ENCODE data around the gene PLAAT4. TPM values are rescaled to one million over a fixed set of nuclear protein-coding genes. Genes with fewer than 3 reads are reported as not detected.

The PLAAT4 gene
- total and polyA plus RNA-seq, 4 experiments from 2014 or later, result 152 to 416 (median 277) TPM

DNA sequence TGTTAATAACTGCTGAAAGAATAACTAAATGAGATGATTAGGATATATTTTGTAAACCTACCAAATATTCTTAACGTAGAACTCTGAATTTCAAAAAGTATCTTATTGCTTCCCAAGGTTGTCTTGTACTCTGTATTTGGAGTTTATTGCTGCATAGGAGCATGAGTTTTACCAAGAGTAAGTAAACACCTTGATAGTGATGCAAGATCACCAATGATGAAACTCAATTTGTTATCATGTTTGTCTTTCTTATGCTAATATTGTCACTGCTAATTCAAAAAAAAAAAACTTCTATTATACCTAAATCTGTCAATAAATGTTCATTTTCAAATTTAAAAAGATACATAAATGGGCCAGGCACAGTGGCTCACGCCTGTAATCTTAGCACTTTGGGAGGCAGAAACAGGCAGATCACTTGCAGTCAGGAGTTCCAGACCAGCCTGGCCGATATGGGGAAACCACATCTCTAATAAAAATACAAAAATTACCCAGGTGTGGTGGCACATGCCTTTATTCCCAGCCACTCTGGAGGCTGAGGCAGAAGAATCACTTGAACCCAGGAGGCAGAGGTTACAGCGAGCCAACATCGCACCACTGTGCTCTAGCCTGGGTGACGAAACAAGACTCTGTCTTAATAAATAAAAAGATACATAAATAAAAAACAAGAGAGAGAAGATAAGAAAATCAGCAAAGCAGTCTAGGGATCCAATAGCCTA, 50.0 kb downstream of the PLAAT4 start:
- Mint-ChIP-seq H3K27me3 (no peaks in the 10 kb centered on the region), H3K27ac (no peak overlapping the region), H3K4me1 (peaks cover 11 to 12% (median 11%) of the 10 kb centered on the region in 4 donors), H3K36me3 (peaks cover 14 to 16% of the 10 kb centered on the region in 2 donors), H3K4me3 (no peak overlapping the region), H3K9me3 (peaks cover under 1 to 13% (median 6%) of the 10 kb centered on the region in 8 donors)
- intact Hi-C loops (cut with micrococcal nuclease), result no loop called here
- H3K27me3 ChIP-seq (ENCODE audit: insufficient read depth, low read length), result no peaks in the 10 kb centered on the region
- no peaks in the 10 kb centered on the region for H3K9me3 ChIP-seq (ENCODE audit: control insufficient read depth in 1 of 2, low read length in 2 of 2)
- H3K4me3 ChIP-seq (ENCODE audit: low read length in 2 of 2), result no peak overlapping the region
- no peak for DNase-seq
- H3K4me1 ChIP-seq (ENCODE audit: insufficient read depth, low read length), result peaks cover 9% of the 10 kb centered on the region
- no peaks in the 10 kb centered on the region for H3K36me3 ChIP-seq (ENCODE audit: insufficient read depth, low read length)
- POLR2A ChIA-PET (ENCODE audit: partially characterized antibody), result no interaction called here
- H3K27ac ChIP-seq (ENCODE audit: low read depth, low read length), result no peak overlapping the region
- CTCF ChIA-PET (ENCODE audit: partially characterized antibody), result interaction anchor here (0.7 to 0.9 kb wide), 2 partner anchors 12 to 25 kb away, joined by 3 to 4 read pairs; no protein-coding TSS in a partner anchor

GRCh38 chr11:63589000-63589399, 52.4 kb downstream of the PLAAT4 start:
- Histone ChIP-seq H3K27me3 (ENCODE audit: insufficient read depth, low read length) (no peaks in the 10 kb centered on the region), H3K27ac (ENCODE audit: low read depth, low read length) (no peak overlapping the region)

GRCh38 chr11:63590024-63590788, 53.6 kb downstream of the PLAAT4 start:
- Histone ChIP-seq H3K9me3 (ENCODE audit: control insufficient read depth in 1 of 2, low read length in 2 of 2) (no peaks in the 10 kb centered on the region), H3K27ac (ENCODE audit: low read depth, low read length) (no peak overlapping the region), H3K36me3 (ENCODE audit: insufficient read depth, low read length) (no peaks in the 10 kb centered on the region), H3K4me1 (ENCODE audit: insufficient read depth, low read length) (no peaks in the 10 kb centered on the region), H3K4me3 (ENCODE audit: low read length in 2 of 2) (no peak overlapping the region), H3K27me3 (ENCODE audit: insufficient read depth, low read length) (no peaks in the 10 kb centered on the region)
- Mint-ChIP-seq H3K9me3 (peaks cover 0 to 5% (median 0%) of the 10 kb centered on the region in 8 donors), H3K36me3 (peaks cover 8 to 11% of the 10 kb centered on the region in 2 donors), H3K4me3 (no peak overlapping the region), H3K27me3 (no peaks in the 10 kb centered on the region), H3K4me1 (peaks cover 0 to 2% (median 0%) of the 10 kb centered on the region in 4 donors), H3K27ac (peak overlapping the region in 1 of 7 donors; percentile 19)
- POLR2A ChIA-PET (ENCODE audit: partially characterized antibody), result no interaction called here
- intact Hi-C loops (cut with micrococcal nuclease), result no loop called here
- CTCF ChIA-PET (ENCODE audit: partially characterized antibody), result no interaction called here
- no peak for DNase-seq

More at GRCh38 chr11:63589000-63589399, 52.4 kb downstream of the PLAAT4 start:
- Histone ChIP-seq H3K4me3 (ENCODE audit: low read length in 2 of 2) (no peak overlapping the region), H3K4me1 (ENCODE audit: insufficient read depth, low read length) (no peaks in the 10 kb centered on the region), H3K9me3 (ENCODE audit: control insufficient read depth in 1 of 2, low read length in 2 of 2) (no peaks in the 10 kb centered on the region), H3K36me3 (ENCODE audit: insufficient read depth, low read length) (no peaks in the 10 kb centered on the region)
- H3K4me3 Mint-ChIP-seq, result no peak overlapping the region
- H3K27me3 Mint-ChIP-seq, result no peaks in the 10 kb centered on the region
- no peak overlapping the region for H3K27ac Mint-ChIP-seq
- H3K9me3 Mint-ChIP-seq, result peaks cover 0 to 5% (median 0%) of the 10 kb centered on the region in 8 donors
- peaks cover 0 to 2% (median 0%) of the 10 kb centered on the region in 4 donors for H3K4me1 Mint-ChIP-seq
- CTCF ChIA-PET (ENCODE audit: partially characterized antibody), result interaction anchor here (0.6 kb wide), 2 partner anchors 14 to 31 kb away, joined by 3 read pairs; no protein-coding TSS in a partner anchor
- POLR2A ChIA-PET (ENCODE audit: partially characterized antibody), result no interaction called here
- intact Hi-C loops (cut with micrococcal nuclease), result no loop called here
- H3K36me3 Mint-ChIP-seq, result peaks cover 8% of the 10 kb centered on the region in 2 donors
- no peak for DNase-seq

DNA sequence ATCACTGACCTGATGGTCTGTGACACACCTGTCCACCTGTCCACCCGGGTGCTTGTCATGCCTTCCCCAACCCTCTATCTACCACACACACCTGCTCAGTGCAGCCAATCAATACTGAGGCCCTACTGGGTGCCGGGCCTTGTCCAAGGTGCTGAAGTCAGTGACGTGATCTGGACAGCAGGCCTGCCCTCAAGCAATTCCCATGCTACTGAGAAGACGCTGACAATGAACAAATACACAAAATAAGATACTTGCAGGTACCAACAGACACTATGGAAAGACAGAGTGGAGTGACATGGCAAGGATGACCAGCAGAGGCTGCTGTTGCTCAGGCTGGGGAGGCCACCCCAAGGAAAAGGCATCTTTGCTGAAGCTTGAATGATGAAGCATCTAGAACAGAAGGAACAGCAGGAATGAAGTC, 56.4 kb downstream of the PLAAT4 start:
- H3K4me1 ChIP-seq (ENCODE audit: insufficient read depth, low read length), result no peaks in the 10 kb centered on the region
- Mint-ChIP-seq H3K27ac (peak overlapping the region in 2 of 7 donors; percentile 75 to 78), H3K36me3 (peaks cover 4 to 7% of the 10 kb centered on the region in 2 donors), H3K27me3 (no peaks in the 10 kb centered on the region), H3K9me3 (no peaks in the 10 kb centered on the region), H3K4me1 (peaks cover 0 to 2% (median 0%) of the 10 kb centered on the region in 4 donors), H3K4me3 (no peak overlapping the region)
- ChIA-PET POLR2A (ENCODE audit: partially characterized antibody) (interaction anchor here (0.5 to 1.0 kb wide), 2 partner anchors 31 to 59 kb away, joined by 3 read pairs; no protein-coding TSS in a partner anchor), CTCF (ENCODE audit: partially characterized antibody) (interaction anchor here (0.9 to 3.2 kb wide), 3 partner anchors 8 to 113 kb away, joined by 3 to 10 read pairs (median 4); no protein-coding TSS in a partner anchor)
- intact Hi-C loops (cut with micrococcal nuclease), result no loop called here
- H3K9me3 ChIP-seq (ENCODE audit: control insufficient read depth in 1 of 2, low read length in 2 of 2), result no peaks in the 10 kb centered on the region
- no peaks in the 10 kb centered on the region for H3K27me3 ChIP-seq (ENCODE audit: insufficient read depth, low read length)
- H3K27ac ChIP-seq (ENCODE audit: low read depth, low read length), result no peak overlapping the region
- no peak overlapping the region for H3K4me3 ChIP-seq (ENCODE audit: low read length in 2 of 2)
- DNase-seq, result no peak
- H3K36me3 ChIP-seq (ENCODE audit: insufficient read depth, low read length), result no peaks in the 10 kb centered on the region

GRCh38 chr11:63595296-63595695, 58.7 kb downstream of the PLAAT4 start:
- intact Hi-C loops (cut with micrococcal nuclease), result no loop called here
- Mint-ChIP-seq H3K27me3 (no peaks in the 10 kb centered on the region), H3K36me3 (peaks cover 0 to 6% of the 10 kb centered on the region in 2 donors), H3K9me3 (no peaks in the 10 kb centered on the region), H3K4me1 (peaks cover 0 to 7% (median 0%) of the 10 kb centered on the region in 4 donors), H3K4me3 (no peak overlapping the region), H3K27ac (no peak overlapping the region)
- no peak overlapping the region for H3K4me3 ChIP-seq (ENCODE audit: low read length in 2 of 2)
- no peak for DNase-seq
- H3K4me1 ChIP-seq (ENCODE audit: insufficient read depth, low read length), result no peaks in the 10 kb centered on the region
- H3K9me3 ChIP-seq (ENCODE audit: control insufficient read depth in 1 of 2, low read length in 2 of 2), result no peaks in the 10 kb centered on the region
- ChIA-PET CTCF (ENCODE audit: partially characterized antibody) (interaction anchor here (1.2 to 3.2 kb wide), 3 partner anchors 18 to 143 kb away, joined by 3 to 10 read pairs (median 5); no protein-coding TSS in a partner anchor), POLR2A (ENCODE audit: partially characterized antibody) (no interaction called here)
- H3K27me3 ChIP-seq (ENCODE audit: insufficient read depth, low read length), result no peaks in the 10 kb centered on the region
- no peaks in the 10 kb centered on the region for H3K36me3 ChIP-seq (ENCODE audit: insufficient read depth, low read length)
- no peak overlapping the region for H3K27ac ChIP-seq (ENCODE audit: low read depth, low read length)

Other genes with a start within 250 kb of the PLAAT4 start
- not detected for gene SLC22A9, start 167.0 kb upstream of the PLAAT4 start, total RNA-seq
- gene SLC22A9, start 167.0 kb upstream of the PLAAT4 start, polyA plus RNA-seq, result not detected
- not detected for gene PLAAT5, start 45.6 kb upstream of the PLAAT4 start, total RNA-seq
- gene PLAAT5, start 45.6 kb upstream of the PLAAT4 start, polyA plus RNA-seq, result not detected
- gene LGALS12, start 30.7 kb upstream of the PLAAT4 start, total RNA-seq, result not detected
- not detected for gene LGALS12, start 30.7 kb upstream of the PLAAT4 start, polyA plus RNA-seq
- gene PLAAT2, start 26.6 kb downstream of the PLAAT4 start, total RNA-seq, result not detected
- gene PLAAT2, start 26.6 kb downstream of the PLAAT4 start, polyA plus RNA-seq, result under 1 TPM in 1 of 2 donors, not detected in 1; 0.48 TPM
- 1 to 10 TPM; 3.6 to 4.7 TPM for gene PLAAT3, start 77.6 kb downstream of the PLAAT4 start, total RNA-seq
- 1 to 10 TPM; 7.4 to 9.2 TPM for gene PLAAT3, start 77.6 kb downstream of the PLAAT4 start, polyA plus RNA-seq
- 10 to 100 TPM; 40.4 to 43.3 TPM for gene ATL3, start 134.6 kb downstream of the PLAAT4 start, total RNA-seq
- gene ATL3, start 134.6 kb downstream of the PLAAT4 start, polyA plus RNA-seq, result 10 to 100 TPM; 22.2 to 29.3 TPM
- 10 to 100 TPM; 41.7 to 41.8 TPM for gene RTN3, start 144.7 kb downstream of the PLAAT4 start, total RNA-seq
- 10 to 100 TPM; 43.9 to 72.9 TPM for gene RTN3, start 144.7 kb downstream of the PLAAT4 start, polyA plus RNA-seq
- 1 to 10 TPM; 1.4 to 1.7 TPM for gene ZFTA, start 232.0 kb downstream of the PLAAT4 start, total RNA-seq
- gene ZFTA, start 232.0 kb downstream of the PLAAT4 start, polyA plus RNA-seq, result under 1 TPM in 1 of 2 donors, not detected in 1; 0.06 TPM